ENCODE data around the gene IFNGR2.
"Not testable (repeated sequence)": the region's sequence is repeated elsewhere in the genome, so short reads cannot be mapped to it uniquely, and the experiment has no call there.

Gene IFNGR2, protein sequence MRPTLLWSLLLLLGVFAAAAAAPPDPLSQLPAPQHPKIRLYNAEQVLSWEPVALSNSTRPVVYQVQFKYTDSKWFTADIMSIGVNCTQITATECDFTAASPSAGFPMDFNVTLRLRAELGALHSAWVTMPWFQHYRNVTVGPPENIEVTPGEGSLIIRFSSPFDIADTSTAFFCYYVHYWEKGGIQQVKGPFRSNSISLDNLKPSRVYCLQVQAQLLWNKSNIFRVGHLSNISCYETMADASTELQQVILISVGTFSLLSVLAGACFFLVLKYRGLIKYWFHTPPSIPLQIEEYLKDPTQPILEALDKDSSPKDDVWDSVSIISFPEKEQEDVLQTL
- 13.9 to 19.6 reads per million in 2 donors for total RNA-seq

GRCh38 chr21:33403128-33403785 lies at the start of gene IFNGR2:
Gene IFNGR2 (plus strand): TSS chr21:33403413. CDS start chr21:33403544, 131 bp downstream.
- DNase-seq, result peak; percentile 28

GRCh38 chr21:33355355-33355754 lies 47.9 kb upstream of the IFNGR2 start:
- DNase-seq, result no peak

DNA sequence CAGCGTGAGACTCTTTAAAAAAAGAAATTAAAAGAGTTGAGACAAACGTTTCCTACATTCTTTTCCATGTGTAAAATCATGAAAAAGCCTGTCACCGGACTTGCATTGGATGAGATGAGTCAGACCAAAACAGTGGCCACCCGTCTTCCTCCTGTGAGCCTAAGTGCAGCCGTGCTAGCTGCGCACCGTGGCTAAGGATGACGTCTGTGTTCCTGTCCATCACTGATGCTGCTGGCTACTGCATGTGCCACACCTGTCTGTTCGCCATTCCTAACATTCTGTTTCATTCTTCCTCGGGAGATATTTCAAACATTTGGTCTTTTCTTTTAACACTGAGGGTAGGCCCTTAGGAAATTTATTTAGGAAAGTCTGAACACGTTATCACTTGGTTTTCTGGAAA lies 47.2 kb upstream of the IFNGR2 start:
- no peak for DNase-seq

DNA sequence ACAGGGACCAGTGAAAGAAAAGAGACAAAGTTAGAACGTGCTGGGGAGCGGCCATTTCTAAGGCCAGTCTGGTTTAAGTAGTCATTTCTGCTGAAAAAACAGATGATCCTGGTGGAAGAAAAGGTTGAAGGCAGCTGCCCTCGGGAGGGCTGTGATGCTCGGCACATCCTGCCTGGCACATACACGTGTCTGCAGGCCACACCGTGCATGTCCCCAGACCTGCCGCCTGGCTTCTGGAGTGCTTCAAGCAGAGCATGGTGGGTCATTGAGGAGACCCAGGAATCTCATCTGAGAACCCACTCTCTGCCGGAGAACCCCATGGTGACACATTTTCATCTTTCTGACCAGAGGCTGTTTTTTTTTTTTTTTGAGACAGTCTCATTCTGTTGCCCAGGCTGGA lies 46.0 kb upstream of the IFNGR2 start:
- DNase-seq, result no peak

DNA sequence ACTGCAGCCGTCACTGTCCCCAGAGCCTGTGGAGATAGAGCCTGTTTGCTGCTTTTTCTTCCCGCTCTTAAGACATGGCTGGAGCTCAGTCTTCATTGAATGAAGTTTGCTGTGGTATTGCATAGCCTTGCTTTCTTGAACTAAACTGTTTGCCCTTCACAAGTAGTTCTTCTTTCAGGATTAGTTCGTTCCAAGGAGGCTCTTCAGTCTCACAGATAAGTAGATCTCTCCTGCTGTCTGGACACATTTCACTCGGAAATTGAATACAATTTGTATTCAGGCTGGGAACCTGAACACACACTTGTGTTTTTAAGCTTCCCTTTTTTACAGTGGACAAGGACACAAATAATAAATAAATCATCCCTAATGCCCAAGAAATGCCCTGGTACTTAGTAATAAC lies 43.8 kb upstream of the IFNGR2 start:
- DNase-seq, result no peak

GRCh38 chr21:33360281-33360680 lies 42.9 kb upstream of the IFNGR2 start:
- no peak for DNase-seq

- peak; percentile 7 for DNase-seq
Observed at GRCh38 chr21:33360881-33361602, 42.2 kb upstream of the IFNGR2 start.

DNA sequence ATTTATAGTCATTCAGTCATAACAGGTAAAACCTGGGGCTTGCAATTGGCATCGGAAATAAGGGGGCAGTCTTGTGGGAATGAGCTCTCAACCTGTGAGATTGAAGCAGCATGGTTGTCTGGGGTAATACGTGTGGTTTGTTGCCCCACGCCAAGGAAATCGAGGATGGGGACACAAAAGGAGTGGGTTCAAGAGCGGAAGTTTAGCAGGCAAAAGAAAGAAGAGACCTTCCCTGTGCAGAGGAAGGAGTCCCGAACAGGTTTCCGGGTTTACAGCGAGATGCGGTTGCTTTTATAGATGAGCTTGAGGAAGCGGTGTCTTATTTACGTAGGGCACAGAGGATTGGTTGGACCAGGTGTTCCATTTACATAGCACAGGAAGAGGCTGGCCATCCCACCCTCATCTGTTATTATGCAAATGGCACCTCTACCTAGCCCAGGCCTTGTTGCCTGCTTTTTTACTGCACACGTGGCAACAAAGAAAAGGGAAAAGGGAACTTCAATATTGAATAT lies 41.1 kb upstream of the IFNGR2 start:
- no peak for DNase-seq

DNA sequence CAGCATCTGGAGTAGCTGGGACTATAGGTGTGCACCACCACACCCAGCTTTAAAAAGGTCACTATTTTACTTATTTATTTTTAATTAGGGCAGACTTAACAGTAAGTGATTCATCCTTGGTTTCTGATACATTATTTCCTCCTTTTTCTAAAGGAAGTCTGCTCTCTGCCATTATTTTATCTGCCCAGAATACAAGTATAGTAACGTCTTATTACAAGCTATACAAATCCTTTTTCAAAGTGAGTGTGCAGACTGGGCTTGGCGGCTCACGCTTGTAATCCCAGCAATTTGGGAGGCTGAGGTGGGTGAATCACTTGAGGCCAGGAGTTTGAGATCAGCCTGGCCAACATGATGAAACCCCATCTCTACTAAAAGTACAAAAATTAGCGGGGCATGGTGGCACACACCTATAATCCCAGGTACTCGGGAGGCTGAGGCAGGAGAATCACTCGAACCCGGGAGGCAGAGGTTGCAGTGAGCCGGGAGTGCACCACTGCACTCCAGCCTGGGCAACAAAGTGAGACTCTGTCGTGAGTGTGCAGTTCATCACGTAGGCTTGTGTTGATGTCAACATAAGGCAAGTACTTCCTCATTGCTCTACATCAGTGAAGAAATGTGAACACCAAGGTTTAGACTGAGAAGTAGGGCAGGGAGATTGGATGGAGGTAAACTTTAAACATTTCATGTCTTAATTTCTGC lies 39.2 kb upstream of the IFNGR2 start:
- DNase-seq, result not testable (repeated sequence)

DNA sequence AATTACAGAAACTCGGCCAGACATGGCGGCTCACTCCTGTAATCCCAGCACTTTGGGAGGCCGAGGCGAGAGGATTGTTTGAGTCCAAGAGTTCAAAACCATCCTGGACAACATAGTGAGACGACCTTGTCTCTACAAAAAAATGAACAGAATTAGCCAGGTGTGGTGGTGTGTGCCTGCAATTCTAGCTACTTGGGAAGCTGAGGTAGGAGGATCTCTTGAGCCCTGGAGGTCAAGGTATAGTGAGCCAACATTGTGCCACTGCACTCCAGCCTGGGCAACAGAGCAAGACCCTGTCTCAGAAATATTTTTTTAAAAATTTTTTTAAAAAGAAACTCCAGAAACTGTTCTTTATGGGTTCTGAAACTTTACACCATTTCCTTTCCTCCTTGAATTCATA lies 38.4 kb upstream of the IFNGR2 start:
- no peak for DNase-seq

DNA sequence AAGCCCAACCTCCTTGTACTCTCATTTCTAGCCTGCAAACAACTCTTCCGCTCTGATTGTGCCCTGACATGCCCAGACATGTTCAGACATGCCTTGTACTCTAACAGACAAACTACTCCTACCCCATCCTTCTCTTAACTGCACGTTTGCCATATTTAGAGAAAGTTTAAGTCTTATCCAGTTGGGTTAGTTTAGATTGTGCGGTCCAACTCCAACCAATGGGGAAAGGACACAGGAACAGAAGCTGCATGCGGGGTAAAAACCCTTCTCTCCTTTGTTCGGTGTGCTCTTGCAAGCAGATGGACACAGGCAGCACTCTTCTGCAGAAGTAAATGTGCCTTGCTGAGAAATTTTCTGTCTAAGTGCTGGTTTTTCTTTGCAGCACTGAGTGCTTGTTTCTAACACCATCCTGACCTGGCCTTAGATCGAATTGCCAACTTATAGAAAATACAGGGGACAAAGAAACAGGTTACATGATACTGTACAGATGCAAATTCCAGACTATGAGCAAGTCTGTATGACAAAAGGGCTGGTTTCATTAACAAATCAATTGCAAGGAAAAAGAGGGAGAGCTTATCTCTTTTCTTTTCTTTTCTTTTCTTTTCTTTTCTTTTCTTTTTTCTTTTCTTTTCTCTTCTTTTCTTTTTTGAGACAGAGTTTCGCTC lies 35.8 kb upstream of the IFNGR2 start:
- no peak for DNase-seq

- no peak for DNase-seq
Observed at GRCh38 chr21:33368124-33368523, 35.1 kb upstream of the IFNGR2 start.

GRCh38 chr21:33368576-33368975 lies 34.6 kb upstream of the IFNGR2 start:
- DNase-seq, result no peak

GRCh38 chr21:33369586-33369985 lies 33.6 kb upstream of the IFNGR2 start:
- DNase-seq, result no peak

GRCh38 chr21:33370305-33370704 lies 32.9 kb upstream of the IFNGR2 start:
- no peak for DNase-seq

DNA sequence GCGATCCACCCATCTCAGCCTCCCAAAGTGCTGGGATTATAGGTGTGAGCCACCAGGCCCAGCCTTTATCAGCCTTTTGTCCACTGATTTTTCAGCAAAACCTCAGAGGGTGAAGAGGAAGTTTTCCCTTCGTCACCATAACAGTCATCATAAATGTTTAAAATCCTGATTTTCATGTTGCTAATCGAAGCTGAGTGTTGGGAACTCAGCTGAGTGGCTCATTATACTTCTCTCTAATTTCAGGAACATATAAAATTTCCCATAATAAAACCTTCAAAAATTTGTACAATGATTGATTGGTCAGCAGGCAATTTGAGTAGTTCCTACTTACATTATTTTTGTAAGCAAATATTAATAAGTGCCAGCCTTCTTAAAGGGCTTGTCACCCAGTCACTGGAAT lies 31.8 kb upstream of the IFNGR2 start:
- DNase-seq, result no peak

GRCh38 chr21:33372582-33372981 lies 30.6 kb upstream of the IFNGR2 start:
- no peak for DNase-seq

DNA sequence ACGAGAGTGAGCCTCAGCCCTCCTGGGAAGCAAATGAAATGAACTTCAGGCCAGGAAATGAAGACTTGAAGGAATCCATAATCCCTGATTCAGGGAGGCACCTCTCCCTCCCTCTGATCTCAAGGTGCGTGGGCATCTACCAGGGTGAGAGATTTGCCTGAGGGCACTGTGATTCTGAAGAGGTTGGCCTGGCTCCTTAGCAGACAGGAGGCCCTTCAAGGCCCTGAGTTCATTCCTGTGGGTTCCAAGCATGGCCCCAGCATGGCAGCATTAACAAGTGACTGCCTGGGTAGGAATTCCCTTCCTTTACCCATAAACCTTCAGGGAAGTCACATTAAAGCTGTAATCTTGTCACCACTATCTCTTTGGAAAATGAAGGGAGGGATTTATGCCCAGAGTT lies 29.8 kb upstream of the IFNGR2 start:
- no peak for DNase-seq

DNA sequence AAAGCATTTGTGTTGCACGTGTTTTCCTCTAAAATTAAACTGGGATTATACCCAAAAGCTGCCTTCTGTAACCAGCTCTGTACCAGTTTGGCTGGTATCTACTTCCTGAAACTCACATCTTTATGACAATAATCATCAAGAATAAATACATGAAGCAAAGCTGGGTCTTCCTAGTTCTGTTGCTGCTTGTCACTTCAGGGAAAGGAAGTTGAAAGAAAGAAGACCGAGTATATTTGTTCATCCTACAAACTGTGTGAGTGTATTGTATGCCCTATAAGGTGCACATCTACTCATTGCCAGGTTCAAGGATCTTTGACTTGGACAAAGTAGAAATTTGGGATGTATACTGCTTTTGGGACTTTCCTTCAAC lies 29.1 kb upstream of the IFNGR2 start:
- DNase-seq, result no peak

DNA sequence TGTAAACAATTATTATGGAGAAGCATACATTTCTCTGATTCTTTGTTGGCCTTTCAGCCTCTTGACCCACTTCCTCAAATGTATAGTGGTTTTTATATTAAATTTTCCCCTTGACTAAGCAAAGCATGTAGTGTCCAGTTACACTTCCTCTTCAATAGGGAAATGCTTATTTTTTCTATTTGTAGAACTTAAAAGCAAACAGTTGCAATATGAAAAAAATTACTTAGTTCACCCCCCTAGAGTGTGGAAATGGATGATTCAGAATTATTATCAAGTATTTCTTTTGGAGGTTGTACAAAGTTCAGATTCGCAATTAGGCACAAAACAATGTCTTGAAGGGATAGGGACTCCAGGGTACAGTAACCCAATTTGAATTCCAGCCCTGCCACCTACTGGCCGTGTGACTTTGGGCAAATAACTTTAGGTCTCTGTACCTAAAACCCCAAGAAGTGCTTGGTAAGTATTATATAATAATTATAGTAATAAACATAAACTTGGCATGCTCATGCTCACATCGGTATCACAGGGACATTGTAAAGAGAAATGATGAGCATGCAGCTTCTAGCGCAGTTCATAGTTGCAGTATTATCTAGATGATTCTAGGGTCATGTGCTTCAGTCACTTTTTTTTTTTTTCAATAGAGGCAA lies 28.6 kb upstream of the IFNGR2 start:
- no peak for DNase-seq

GRCh38 chr21:33375101-33375644 lies 28.0 kb upstream of the IFNGR2 start:
- no peak for DNase-seq
